ENCODE measurements around the gene FAM168A. TPM values are rescaled to one million over a fixed set of nuclear protein-coding genes. Genes with fewer than 3 reads are reported as not detected.
"Not testable (repeated sequence)": the region's sequence is repeated elsewhere in the genome, so short reads cannot be mapped to it uniquely, and the experiment has no call there.

Gene FAM168A
- total RNA-seq, 1 donor from 2014 or later: 50.2 TPM

GRCh38 chr11:73596547-73596946, 1.4 kb downstream of the FAM168A start:
- no peak for DNase-seq (ENCODE audit: low spot score)

- DNase-seq (ENCODE audit: low spot score): no peak
Observed at GRCh38 chr11:73592640-73593039, 5.3 kb downstream of the FAM168A start.

- DNase-seq (ENCODE audit: low spot score): no peak
Observed at GRCh38 chr11:73591743-73592142, 6.2 kb downstream of the FAM168A start.

- no peak for DNase-seq (ENCODE audit: low spot score)
Observed at GRCh38 chr11:73590991-73591390, 6.9 kb downstream of the FAM168A start.

- DNase-seq (ENCODE audit: low spot score): no peak
Observed at GRCh38 chr11:73586791-73587190, 11.1 kb downstream of the FAM168A start.

- DNase-seq (ENCODE audit: low spot score): no peak
Observed at GRCh38 chr11:73585834-73586575, 11.9 kb downstream of the FAM168A start.

GRCh38 chr11:73584831-73585230, 13.1 kb downstream of the FAM168A start:
- no peak for DNase-seq (ENCODE audit: low spot score)

GRCh38 chr11:73582653-73583052, 15.3 kb downstream of the FAM168A start:
- no peak for DNase-seq (ENCODE audit: low spot score)

GRCh38 chr11:73580749-73581148, 17.2 kb downstream of the FAM168A start:
- not testable (repeated sequence) for DNase-seq (ENCODE audit: low spot score)

GRCh38 chr11:73579641-73580434, 18.1 kb downstream of the FAM168A start:
- DNase-seq (ENCODE audit: low spot score): no peak

- DNase-seq (ENCODE audit: low spot score): no peak
Observed at GRCh38 chr11:73578592-73579185, 19.2 kb downstream of the FAM168A start.

- no peak for DNase-seq (ENCODE audit: low spot score)
Observed at GRCh38 chr11:73577496-73577917, 20.4 kb downstream of the FAM168A start.

GRCh38 chr11:73576185-73576614, 21.7 kb downstream of the FAM168A start:
- no peak for DNase-seq (ENCODE audit: low spot score)

- DNase-seq (ENCODE audit: low spot score): not testable (repeated sequence)
Observed at GRCh38 chr11:73571982-73572381, 25.9 kb downstream of the FAM168A start.

- DNase-seq (ENCODE audit: low spot score): no peak
Observed at GRCh38 chr11:73570415-73571114, 27.3 kb downstream of the FAM168A start.

- DNase-seq (ENCODE audit: low spot score): no peak
Observed at GRCh38 chr11:73566977-73567755, 30.7 kb downstream of the FAM168A start.

- DNase-seq (ENCODE audit: low spot score): no peak
Observed at GRCh38 chr11:73566422-73566821, 31.5 kb downstream of the FAM168A start.

GRCh38 chr11:73565804-73566203, 32.1 kb downstream of the FAM168A start:
- no peak for DNase-seq (ENCODE audit: low spot score)

GRCh38 chr11:73564903-73565302, 33.0 kb downstream of the FAM168A start:
- no peak for DNase-seq (ENCODE audit: low spot score)

GRCh38 chr11:73563539-73564200, 34.2 kb downstream of the FAM168A start:
- no peak for DNase-seq (ENCODE audit: low spot score)

GRCh38 chr11:73559743-73560142, 38.2 kb downstream of the FAM168A start:
- DNase-seq (ENCODE audit: low spot score): no peak

Data from mucosa of gallbladder (tissue), 1 donor.